PC-3 (cell line): Measurements from ENCODE around the gene KIR3DL2. TPM values are rescaled to one million over a fixed set of nuclear protein-coding genes. Genes with fewer than 3 reads are reported as not detected.

Experiments used
- ATAC-seq: fragments of 200-7000 bp; cut with Tn5 transposase; 2 replicates; pipeline ENCODE4 v1.9.1; 2020; ENCODE audit warnings: mild to moderate bottlenecking, moderate library complexity
- BruUV-seq: library from RNA; stranded (reverse); fragments of 400-500 nt; replicated peaks from 2 replicates; lab custom pipeline; 2021; lab: Mats Ljungman, UMichigan
- CTCF ChIA-PET: fragments of 300-600 bp; sonication (Branson Sonifier 250); formaldehyde crosslinking; loops from one replicate; lab custom pipeline; 2022; ENCODE audit warnings: antibody characterized with exemption; lab: Charles Lee
- POLR2A ChIA-PET: fragments of 300-600 bp; sonication (Branson Sonifier 250); formaldehyde crosslinking; loops from one replicate; lab custom pipeline; 2022; ENCODE audit warnings: antibody characterized with exemption; ENCODE audit not compliant: unreplicated experiment; lab: Charles Lee
- DNase-seq: peaks from one replicate; pipeline ENCODE4 v3.0.0-alpha.2; 2015
- H2AFZ ChIP-seq: fragments of 300-600 bp; sonication (generic); 2 replicates; pipeline ENCODE4 v1.6.0; 2016; ENCODE audit warnings: antibody characterized with exemption, low read length
- H3F3A ChIP-seq: fragments of 300-600 bp; sonication (generic); one replicate; pipeline ENCODE4 v1.6.0; 2017; ENCODE audit warnings: antibody characterized with exemption, low read length, control low read depth, mild to moderate bottlenecking; ENCODE audit not compliant: unreplicated experiment
- H3K27ac ChIP-seq: fragments of 300-600 bp; sonication (generic); 2 replicates; pipeline ENCODE4 v1.5.1; 2016; ENCODE audit warnings: mild to moderate bottlenecking, low read length
- H3K27me3 ChIP-seq: fragments of 300-600 bp; sonication (generic); 2 replicates; pipeline ENCODE4 v1.6.1; 2016; ENCODE audit warnings: low read length, mixed read lengths
- H3K36me3 ChIP-seq: fragments of 300-600 bp; sonication (generic); 2 replicates; pipeline ENCODE4 v1.6.1; 2016; ENCODE audit warnings: low read depth, mixed run types, low read length, mixed read lengths
- H3K4me1 ChIP-seq: fragments of 300-600 bp; sonication (generic); 2 replicates; pipeline ENCODE4 v1.5.1; 2016; ENCODE audit warnings: low read length; ENCODE audit not compliant: insufficient read depth
- H3K4me2 ChIP-seq: fragments of 300-600 bp; sonication (generic); 2 replicates; pipeline ENCODE4 v1.6.0; 2016; ENCODE audit warnings: low read length
- H3K4me3 ChIP-seq: fragments of 300-600 bp; sonication (generic); 2 replicates; pipeline ENCODE4 v1.5.1; 2016; ENCODE audit warnings: mild to moderate bottlenecking, low read length, mixed read lengths
- H3K79me2 ChIP-seq: fragments of 300-600 bp; sonication (generic); 2 replicates; pipeline ENCODE4 v1.6.1; 2017; ENCODE audit warnings: low read length, mixed read lengths
- H3K9ac ChIP-seq: fragments of 300-600 bp; sonication (generic); 2 replicates; pipeline ENCODE4 v1.6.0; 2016; ENCODE audit warnings: mild to moderate bottlenecking, low read length
- H3K9me2 ChIP-seq: fragments of 300-600 bp; sonication (generic); replicated peaks from 2 replicates; pipeline ENCODE4 v1.6.1; 2016; ENCODE audit warnings: mixed run types, low read length, mixed read lengths
- H3K9me3 ChIP-seq: fragments of 300-600 bp; sonication (generic); 2 replicates; pipeline ENCODE4 v1.6.1; 2016; ENCODE audit warnings: low read length, mixed read lengths
- H4K20me1 ChIP-seq: fragments of 300-600 bp; sonication (generic); 2 replicates; pipeline ENCODE4 v1.6.1; 2016; ENCODE audit warnings: low read length, mixed read lengths
- EZH2 ChIP-seq: fragments of 300-600 bp; sonication (generic); IDR thresholded peaks from one replicate; pipeline ENCODE4 v1.6.1; 2017; ENCODE audit warnings: antibody characterized with exemption, mild to moderate bottlenecking, low read length; ENCODE audit not compliant: unreplicated experiment
- EZH2phosphoT487 ChIP-seq: fragments of 300-600 bp; sonication (generic); IDR thresholded peaks from 2 replicates; pipeline ENCODE4 v1.6.1; 2018; ENCODE audit warnings: mild to moderate bottlenecking, antibody characterized with exemption, low read length, borderline replicate concordance
- intact Hi-C: fragments of 100-400 bp; cut with micrococcal nuclease; formaldehyde crosslinking; loops from 2 replicates; pipeline ENCODE4 v1.9.0; 2023
- total RNA-seq: library from RNA; depleted of rRNA; stranded (reverse); fragments of >200 nt; gene quantifications from 2 replicates; pipeline ENCODE4 v1.2.3, GENCODE V29; 2014
- TF ChIP-seq, protein P1 (sequence below): fragments of 300-600 bp; sonication (generic); conservative IDR thresholded peaks from 2 replicates; pipeline ENCODE4 v1.5.1; 2017; ENCODE audit warnings: antibody characterized with exemption, low read depth, mild to moderate bottlenecking, low read length

KIR3DL2 gene
- total RNA-seq, 1 experiment from 2014 or later = not detected

DNA sequence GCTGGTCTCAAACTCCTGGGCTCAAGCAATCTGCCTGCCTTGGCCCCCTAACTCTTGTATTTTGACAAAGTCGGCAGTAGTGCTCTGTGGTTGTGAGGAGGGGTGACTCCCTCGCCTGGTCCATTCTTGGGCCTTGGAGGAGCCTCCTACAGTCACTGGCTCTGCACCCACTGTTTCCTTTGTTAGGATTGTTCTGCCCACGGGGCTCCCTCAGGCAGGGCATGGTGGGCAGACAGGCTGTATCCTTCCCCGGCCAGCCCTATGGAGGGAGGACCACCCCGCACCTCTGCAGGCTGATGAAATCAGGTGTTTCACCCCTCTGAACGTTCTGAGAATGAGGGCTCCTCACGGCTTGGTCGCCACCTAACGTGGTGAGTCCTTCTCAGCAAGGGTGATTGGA, 33.0 kb downstream of the KIR3DL2 start:
- POLR2A ChIA-PET = no interaction called here
- no TSS peak for BruUV-seq
- Histone ChIP-seq H3K27ac (no peak overlapping the region), H3K4me3 (no peak overlapping the region), H3K79me2 (no peaks in the 10 kb centered on the region), H3K9me3 (no peaks in the 10 kb centered on the region), H3K36me3 (no peaks in the 10 kb centered on the region), H3K9me2 (no peaks in the 10 kb centered on the region), H3K4me2 (peak overlapping the region; percentile 60; the same call in 1 of the 2 replicates), H3F3A (no peaks in the 10 kb centered on the region), H4K20me1 (no peaks in the 10 kb centered on the region), H3K9ac (no peak overlapping the region), H2AFZ (peak overlapping the region; percentile 36; the same call in 1 of the 2 replicates), H3K27me3 (peaks cover 37% of the 10 kb centered on the region), H3K4me1 (no peaks in the 10 kb centered on the region)
- no peak for TF ChIP-seq EZH2phosphoT487
- TF ChIP-seq, protein P1, sequence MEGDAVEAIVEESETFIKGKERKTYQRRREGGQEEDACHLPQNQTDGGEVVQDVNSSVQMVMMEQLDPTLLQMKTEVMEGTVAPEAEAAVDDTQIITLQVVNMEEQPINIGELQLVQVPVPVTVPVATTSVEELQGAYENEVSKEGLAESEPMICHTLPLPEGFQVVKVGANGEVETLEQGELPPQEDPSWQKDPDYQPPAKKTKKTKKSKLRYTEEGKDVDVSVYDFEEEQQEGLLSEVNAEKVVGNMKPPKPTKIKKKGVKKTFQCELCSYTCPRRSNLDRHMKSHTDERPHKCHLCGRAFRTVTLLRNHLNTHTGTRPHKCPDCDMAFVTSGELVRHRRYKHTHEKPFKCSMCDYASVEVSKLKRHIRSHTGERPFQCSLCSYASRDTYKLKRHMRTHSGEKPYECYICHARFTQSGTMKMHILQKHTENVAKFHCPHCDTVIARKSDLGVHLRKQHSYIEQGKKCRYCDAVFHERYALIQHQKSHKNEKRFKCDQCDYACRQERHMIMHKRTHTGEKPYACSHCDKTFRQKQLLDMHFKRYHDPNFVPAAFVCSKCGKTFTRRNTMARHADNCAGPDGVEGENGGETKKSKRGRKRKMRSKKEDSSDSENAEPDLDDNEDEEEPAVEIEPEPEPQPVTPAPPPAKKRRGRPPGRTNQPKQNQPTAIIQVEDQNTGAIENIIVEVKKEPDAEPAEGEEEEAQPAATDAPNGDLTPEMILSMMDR = no peak
- TF ChIP-seq EZH2 = no peak
- intact Hi-C loops = no loop called here
- ATAC-seq (peak; percentile 29; the same call in 1 of the 2 replicates), DNase-seq (no peak)
- CTCF ChIA-PET = interaction anchor here (0.6 kb wide), 1 partner anchor 38 kb away, joined by 3 read pairs; no protein-coding TSS in a partner anchor

DNA sequence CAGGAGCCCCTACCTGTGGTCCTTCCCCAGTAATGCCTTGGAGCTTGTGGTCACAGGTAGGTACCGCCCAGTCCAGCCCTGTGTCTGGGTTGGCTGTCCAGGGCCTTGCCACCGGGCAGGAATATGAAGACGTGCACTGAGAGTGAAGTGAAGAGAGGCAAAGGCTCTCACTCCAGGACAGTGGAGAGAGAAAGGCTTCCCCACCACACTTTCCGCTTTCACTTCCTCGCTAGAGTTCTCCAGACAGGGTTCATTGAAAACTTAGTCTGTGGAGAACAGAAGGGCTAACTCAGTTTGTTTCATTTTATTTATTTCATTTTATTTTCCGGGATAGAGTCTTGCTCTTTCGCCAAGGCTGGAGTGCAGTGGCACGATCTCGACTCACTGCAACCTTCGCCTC, 38.0 kb downstream of the KIR3DL2 start:
- BruUV-seq = no TSS peak
- Histone ChIP-seq H3K4me1 (no peaks in the 10 kb centered on the region), H2AFZ (no peak overlapping the region), H3K4me2 (no peak overlapping the region), H3K4me3 (no peak overlapping the region), H3K36me3 (no peaks in the 10 kb centered on the region), H3K27me3 (peaks cover 25% of the 10 kb centered on the region), H3K9ac (no peak overlapping the region), H3F3A (no peaks in the 10 kb centered on the region), H3K9me2 (no peaks in the 10 kb centered on the region), H3K9me3 (no peaks in the 10 kb centered on the region), H4K20me1 (no peaks in the 10 kb centered on the region), H3K27ac (no peak overlapping the region), H3K79me2 (no peaks in the 10 kb centered on the region)
- intact Hi-C loops = no loop called here
- TF ChIP-seq, protein P1 = no peak
- TF ChIP-seq EZH2 (no peak), EZH2phosphoT487 (no peak)
- CTCF ChIA-PET = no interaction called here
- POLR2A ChIA-PET = no interaction called here
- ATAC-seq = no peak
- no peak for DNase-seq

DNA sequence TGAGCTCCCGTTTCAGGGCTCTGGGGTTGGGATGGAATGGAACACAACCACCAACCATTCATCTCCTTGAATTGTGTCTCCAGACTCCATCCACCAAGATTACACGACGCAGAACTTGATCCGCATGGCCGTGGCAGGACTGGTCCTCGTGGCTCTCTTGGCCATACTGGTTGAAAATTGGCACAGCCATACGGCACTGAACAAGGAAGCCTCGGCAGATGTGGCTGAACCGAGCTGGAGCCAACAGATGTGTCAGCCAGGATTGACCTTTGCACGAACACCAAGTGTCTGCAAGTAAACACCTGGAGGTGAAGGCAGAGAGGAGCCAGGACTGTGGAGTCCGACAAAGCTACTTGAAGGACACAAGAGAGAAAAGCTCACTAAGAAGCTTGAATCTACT, 39.3 kb downstream of the KIR3DL2 start:
- no peak overlapping the region for H3K4me3 ChIP-seq
- H3K27ac ChIP-seq = no peak overlapping the region
- no peaks in the 10 kb centered on the region for H4K20me1 ChIP-seq
- no peak overlapping the region for H3K9ac ChIP-seq
- POLR2A ChIA-PET = interaction anchor here (0.6 kb wide), 1 partner anchor 1987 kb away, joined by 3 read pairs; no protein-coding TSS in a partner anchor
- no peak overlapping the region for H3K4me2 ChIP-seq
- no TSS peak for BruUV-seq
- H3K27me3 ChIP-seq = peaks cover 35% of the 10 kb centered on the region
- H2AFZ ChIP-seq = no peak overlapping the region
- H3F3A ChIP-seq = no peaks in the 10 kb centered on the region
- intact Hi-C loops = no loop called here
- no peaks in the 10 kb centered on the region for H3K9me3 ChIP-seq
- TF ChIP-seq EZH2 (no peak), EZH2phosphoT487 (no peak)
- TF ChIP-seq, protein P1 = no peak
- H3K9me2 ChIP-seq = no peaks in the 10 kb centered on the region
- H3K36me3 ChIP-seq = no peaks in the 10 kb centered on the region
- ATAC-seq (no peak), DNase-seq (no peak)
- H3K4me1 ChIP-seq = no peaks in the 10 kb centered on the region
- CTCF ChIA-PET = no interaction called here
- no peaks in the 10 kb centered on the region for H3K79me2 ChIP-seq
